GM10266 (cell line): ENCODE data around the gene SHFL.

Experiments used
- DNase-seq: peaks from one replicate; pipeline ENCODE4 v3.0.0; 2012; ENCODE audit errors: extremely low spot score
- CTCF ChIP-seq: IDR thresholded peaks from 2 replicates; pipeline ENCODE4 v1.5.1; 2012; ENCODE audit warnings: mild to moderate bottlenecking, low read depth; ENCODE audit not compliant: control insufficient read depth, insufficient read depth; ENCODE audit errors: missing control alignments

Gene SHFL

GRCh38 chr19:10049626-10050025 lies 36.5 kb upstream of the SHFL start:
- no peak for DNase-seq
- no peak for TF ChIP-seq CTCF

GRCh38 chr19:10052602-10053360 lies 33.3 kb upstream of the SHFL start:
- no peak for DNase-seq
- no peak for TF ChIP-seq CTCF

GRCh38 chr19:10061717-10062310 lies 24.3 kb upstream of the SHFL start:
- no peak for TF ChIP-seq CTCF
- DNase-seq: no peak

GRCh38 chr19:10068205-10068604 lies 17.9 kb upstream of the SHFL start:
- no peak for TF ChIP-seq CTCF
- DNase-seq: no peak

GRCh38 chr19:10069046-10069445 lies 17.1 kb upstream of the SHFL start:
- TF ChIP-seq CTCF: no peak
- DNase-seq: no peak

GRCh38 chr19:10070730-10071446 lies 15.2 kb upstream of the SHFL start:
- no peak for DNase-seq
- TF ChIP-seq CTCF: no peak

GRCh38 chr19:10074153-10074552 lies 12.0 kb upstream of the SHFL start:
- peak; percentile 44 for TF ChIP-seq CTCF
- no peak for DNase-seq
